Measurements from ENCODE around the gene WWOX. TPM values are rescaled to one million over a fixed set of nuclear protein-coding genes. Genes with fewer than 3 reads are reported as not detected.

Gene WWOX
- total and polyA plus RNA-seq, 2 of the 4 experiments (the other 2 are of a cell fraction) = 2.7 to 5.4 TPM

DNA sequence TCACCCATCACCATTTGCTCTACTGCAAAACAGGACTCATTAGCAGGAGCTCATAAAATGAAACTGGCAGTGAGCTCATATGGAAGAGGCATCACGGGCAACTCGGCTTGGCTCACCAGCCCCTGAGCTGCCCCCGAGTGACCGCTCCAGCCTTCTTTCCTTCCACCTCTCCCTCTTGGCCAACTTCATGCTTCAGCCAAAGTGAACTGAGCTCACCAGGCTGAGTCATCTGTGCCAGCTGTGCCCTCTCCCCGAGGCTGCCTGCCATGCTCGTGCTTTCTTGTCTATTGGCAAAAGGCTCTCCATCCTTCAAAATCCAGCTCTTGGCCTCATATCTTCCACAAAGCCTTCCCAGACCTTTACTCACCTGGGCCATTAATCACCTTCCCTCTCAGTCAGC lies 391.4 kb downstream of the WWOX start:
- Histone ChIP-seq H3K18ac (ENCODE audit: low read depth, low read length) (no peak overlapping the region), H2AK5ac (ENCODE audit: low read depth, low read length) (no peak overlapping the region), H3K36me3 (ENCODE audit: control insufficient read depth, insufficient read depth, low read length) (no peaks in the 10 kb centered on the region), H3K9ac (ENCODE audit: low read depth, low read length) (no peak overlapping the region), H3K4me2 (ENCODE audit: low read depth, low read length) (no peak overlapping the region), H4K20me1 (ENCODE audit: insufficient read depth, low read length) (no peaks in the 10 kb centered on the region), H2BK120ac (ENCODE audit: low read depth, low read length) (no peak overlapping the region), H3K27me3 (ENCODE audit: control insufficient read depth, insufficient read depth, low read length) (no peaks in the 10 kb centered on the region), H4K5ac (ENCODE audit: low read depth, low read length) (no peak overlapping the region), H3K9me1 (ENCODE audit: insufficient read depth, low read length) (no peaks in the 10 kb centered on the region), H2BK5ac (ENCODE audit: low read depth, low read length, poor library complexity, severe bottlenecking) (no peak overlapping the region), H3K79me1 (ENCODE audit: low read depth in 1 of 2, low read length in 2 of 2) (no peaks in the 10 kb centered on the region), H3K56ac (ENCODE audit: extremely low read depth, insufficient read depth, low read length) (no peak overlapping the region), H4K91ac (ENCODE audit: insufficient read depth, low read depth, low read length) (no peak overlapping the region), H3K14ac (replicated peaks; ENCODE audit: low read depth, low read length) (no peak overlapping the region), H2AK9ac (replicated peaks; ENCODE audit: low read depth, low read length, poor library complexity) (no peak overlapping the region), H3K27ac (ENCODE audit: insufficient read depth, low read length) (no peak overlapping the region), H2AFZ (replicated peaks; ENCODE audit: low read length, poor library complexity) (no peak overlapping the region), H3K23ac (ENCODE audit: low read depth, low read length) (no peak overlapping the region), H3K4ac (ENCODE audit: low read depth, low read length) (no peak overlapping the region), H2BK20ac (ENCODE audit: low read depth, low read length) (no peak overlapping the region), H3K9me3 (ENCODE audit: control insufficient read depth, insufficient read depth, low read length) (peaks cover 27% of the 10 kb centered on the region), H3K4me3 (ENCODE audit: insufficient read depth, low read depth, low read length) (no peak overlapping the region), H2BK15ac (ENCODE audit: low read depth, low read length) (no peak overlapping the region), H4K8ac (ENCODE audit: low read depth in 2 of 2, low read length in 2 of 2) (no peak overlapping the region), H3K4me1 (ENCODE audit: control insufficient read depth, insufficient read depth, low read length) (no peaks in the 10 kb centered on the region)
- CTCF ChIA-PET = no interaction called here
- WGBS, 2 experiments (ENCODE audit: extremely low coverage in 2 of 2, insufficient read length in 1 of 2) = 54% methylated on average over 3 of the region's 6 CpGs; no CpG with 5 or more reads in 1 of the 2 experiments
- intact Hi-C loops (cut with micrococcal nuclease) = no loop called here
- POLR2A ChIA-PET (ENCODE audit: unreplicated experiment) = no interaction called here
- TF ChIP-seq MXI1 (IDR thresholded peaks at IDR 0.05; ENCODE audit: borderline replicate concordance, low read depth, low read length) = no peak
- TF ChIP-seq CEBPB (IDR thresholded peaks at IDR 0.05; ENCODE audit: low read depth, low read length) = no peak
- in situ Hi-C loops (cut with MboI; ENCODE audit: low sequenced_read_pairs) = no loop called here
- no peak for DNase-seq
- ATAC-seq (ENCODE audit: low read depth) = no peak
- no TSS peak for BruUV-seq (replicated peaks)
- dilution Hi-C loops (cut with HindIII; ENCODE audit: low sequenced_read_pairs, unreplicated experiment) = no loop called here
